Measurements from ENCODE around the gene H2AZ2.
"Not testable (repeated sequence)": the region's sequence is repeated elsewhere in the genome, so short reads cannot be mapped to it uniquely, and the experiment has no call there.

Gene H2AZ2

GRCh38 chr7:44881610-44882009, 33.7 kb upstream of the H2AZ2 start:
- Mint-ChIP-seq H3K9me3 (no peaks in the 10 kb centered on the region), H3K36me3 (peaks cover 62% of the 10 kb centered on the region), H3K27me3 (no peaks in the 10 kb centered on the region), H3K4me3 (peak overlapping the region; percentile 45), H3K4me1 (peaks cover 62% of the 10 kb centered on the region), H3K27ac (peak overlapping the region; percentile 64)
- CTCF ChIA-PET, result interaction anchor here (0.8 to 3.9 kb wide), 11 partner anchors 10 to 275 kb away, joined by 3 to 41 read pairs (median 4); partner anchors contain the start of gene OGDH
- no peak for DNase-seq

GRCh38 chr7:44881066-44881600, 33.2 kb upstream of the H2AZ2 start:
- H3K9me3 Mint-ChIP-seq, result no peaks in the 10 kb centered on the region
- no peaks in the 10 kb centered on the region for H3K27me3 Mint-ChIP-seq
- no peak overlapping the region for H3K27ac Mint-ChIP-seq
- peak overlapping the region; percentile 50 for H3K4me3 Mint-ChIP-seq
- CTCF ChIA-PET, result interaction anchor here (0.8 to 3.9 kb wide), 9 partner anchors 10 to 275 kb away, joined by 3 to 41 read pairs (median 6); partner anchors contain the start of gene OGDH
- peaks cover 59% of the 10 kb centered on the region for H3K4me1 Mint-ChIP-seq
- no peak for DNase-seq
- H3K36me3 Mint-ChIP-seq, result peaks cover 62% of the 10 kb centered on the region

GRCh38 chr7:44880317-44881018, 32.6 kb upstream of the H2AZ2 start:
- Mint-ChIP-seq H3K27me3 (no peaks in the 10 kb centered on the region), H3K4me3 (peak overlapping the region; percentile 50), H3K9me3 (no peaks in the 10 kb centered on the region), H3K4me1 (peaks cover 54% of the 10 kb centered on the region), H3K36me3 (peaks cover 57% of the 10 kb centered on the region), H3K27ac (peak overlapping the region; percentile 64)
- DNase-seq, result no peak
- CTCF ChIA-PET, result interaction anchor here (0.9 to 3.9 kb wide), 5 partner anchors 23 to 274 kb away, joined by 3 to 41 read pairs (median 4); partner anchors contain the start of gene OGDH

- CTCF ChIA-PET, result interaction anchor here (4.4 kb wide), 1 partner anchor 19 kb away, joined by 22 read pairs; no protein-coding TSS in a partner anchor
- Mint-ChIP-seq H3K36me3 (peaks cover 32% of the 10 kb centered on the region), H3K4me1 (peaks cover 21% of the 10 kb centered on the region)
Measured at GRCh38 chr7:44876393-44876792, 28.5 kb upstream of the H2AZ2 start.

GRCh38 chr7:44875241-44875640, 27.4 kb upstream of the H2AZ2 start:
- CTCF ChIA-PET, result interaction anchor here (4.4 kb wide), 1 partner anchor 18 kb away, joined by 22 read pairs; no protein-coding TSS in a partner anchor
- Mint-ChIP-seq H3K27ac (no peak overlapping the region), H3K9me3 (peaks cover 10% of the 10 kb centered on the region), H3K4me1 (peaks cover 10% of the 10 kb centered on the region), H3K27me3 (peaks cover 7% of the 10 kb centered on the region), H3K4me3 (no peak overlapping the region), H3K36me3 (peaks cover 25% of the 10 kb centered on the region)
- DNase-seq, result no peak

More at GRCh38 chr7:44876393-44876792, 28.5 kb upstream of the H2AZ2 start:
- Mint-ChIP-seq H3K27ac (no peak overlapping the region), H3K27me3 (peaks cover 7% of the 10 kb centered on the region), H3K4me3 (no peak overlapping the region), H3K9me3 (peaks cover 5% of the 10 kb centered on the region)
- DNase-seq, result no peak

GRCh38 chr7:44872787-44873186, 24.9 kb upstream of the H2AZ2 start:
- Mint-ChIP-seq H3K27me3 (peaks cover 7% of the 10 kb centered on the region), H3K27ac (no peak overlapping the region), H3K4me1 (no peaks in the 10 kb centered on the region), H3K9me3 (peaks cover 15% of the 10 kb centered on the region), H3K36me3 (peaks cover 11% of the 10 kb centered on the region), H3K4me3 (no peak overlapping the region)
- DNase-seq, result no peak
- CTCF ChIA-PET, result interaction anchor here (1.0 kb wide), 1 partner anchor 16 kb away, joined by 6 read pairs; no protein-coding TSS in a partner anchor

GRCh38 chr7:44871918-44872317, 24.0 kb upstream of the H2AZ2 start:
- peaks cover 15% of the 10 kb centered on the region for H3K9me3 Mint-ChIP-seq
- H3K36me3 Mint-ChIP-seq, H3K27ac Mint-ChIP-seq, H3K4me3 Mint-ChIP-seq, CTCF ChIA-PET, DNase-seq, H3K27me3 Mint-ChIP-seq, H3K4me1 Mint-ChIP-seq: not testable (repeated sequence)

GRCh38 chr7:44870780-44871179, 22.9 kb upstream of the H2AZ2 start:
- H3K4me1 Mint-ChIP-seq, CTCF ChIA-PET, H3K27ac Mint-ChIP-seq, H3K36me3 Mint-ChIP-seq, H3K4me3 Mint-ChIP-seq, DNase-seq: not testable (repeated sequence)
- Mint-ChIP-seq H3K9me3 (peaks cover 15% of the 10 kb centered on the region), H3K27me3 (peaks cover 11% of the 10 kb centered on the region)

- H3K4me1 Mint-ChIP-seq, CTCF ChIA-PET, H3K4me3 Mint-ChIP-seq, DNase-seq, H3K36me3 Mint-ChIP-seq, H3K27ac Mint-ChIP-seq: not testable (repeated sequence)
- H3K27me3 Mint-ChIP-seq, result peaks cover 13% of the 10 kb centered on the region
- H3K9me3 Mint-ChIP-seq, result peaks cover 15% of the 10 kb centered on the region
Measured at GRCh38 chr7:44870336-44870735, 22.4 kb upstream of the H2AZ2 start.

- H3K27ac Mint-ChIP-seq, result no peak overlapping the region
- peaks cover 2% of the 10 kb centered on the region for H3K36me3 Mint-ChIP-seq
- peaks cover 10% of the 10 kb centered on the region for H3K9me3 Mint-ChIP-seq
- peaks cover 2% of the 10 kb centered on the region for H3K4me1 Mint-ChIP-seq
- H3K27me3 Mint-ChIP-seq, result peaks cover 14% of the 10 kb centered on the region
- DNase-seq, result no peak
- H3K4me3 Mint-ChIP-seq, result no peak overlapping the region
- CTCF ChIA-PET, result interaction anchor here (0.8 to 1.5 kb wide), 4 partner anchors 9 to 17 kb away, joined by 3 to 4 read pairs (median 4); no protein-coding TSS in a partner anchor
Measured at GRCh38 chr7:44867073-44867995, 19.4 kb upstream of the H2AZ2 start.

- H3K9me3 Mint-ChIP-seq, H3K27ac Mint-ChIP-seq, DNase-seq, H3K4me1 Mint-ChIP-seq, CTCF ChIA-PET, H3K4me3 Mint-ChIP-seq, H3K36me3 Mint-ChIP-seq: not testable (repeated sequence)
- H3K27me3 Mint-ChIP-seq, result peaks cover 15% of the 10 kb centered on the region
Measured at GRCh38 chr7:44861949-44862348, 14.1 kb upstream of the H2AZ2 start.

GRCh38 chr7:44858161-44858560, 10.3 kb upstream of the H2AZ2 start:
- no peaks in the 10 kb centered on the region for H3K9me3 Mint-ChIP-seq
- H3K36me3 Mint-ChIP-seq, result no peaks in the 10 kb centered on the region
- H3K4me3 Mint-ChIP-seq, result no peak overlapping the region
- H3K27me3 Mint-ChIP-seq, result peaks cover 6% of the 10 kb centered on the region
- CTCF ChIA-PET, result interaction anchor here (1.3 to 7.1 kb wide), 9 partner anchors 9 to 278 kb away, joined by 3 to 120 read pairs (median 17); partner anchors contain the start of gene PURB
- DNase-seq, result no peak
- peaks cover 15% of the 10 kb centered on the region for H3K4me1 Mint-ChIP-seq
- H3K27ac Mint-ChIP-seq, result no peak overlapping the region

GRCh38 chr7:44854644-44855364, 6.9 kb upstream of the H2AZ2 start:
- CTCF ChIA-PET, result interaction anchor here (0.6 to 7.1 kb wide), 6 partner anchors 26 to 281 kb away, joined by 3 to 120 read pairs (median 5); no protein-coding TSS in a partner anchor
- H3K4me1 Mint-ChIP-seq, result peaks cover 19% of the 10 kb centered on the region

More at GRCh38 chr7:44854644-44855364, 6.9 kb upstream of the H2AZ2 start:
- Mint-ChIP-seq H3K27ac (no peak overlapping the region), H3K36me3 (no peaks in the 10 kb centered on the region), H3K27me3 (peaks cover 4% of the 10 kb centered on the region), H3K9me3 (no peaks in the 10 kb centered on the region), H3K4me3 (no peak overlapping the region)
- no peak for DNase-seq

Measured in activated naive CD4-positive, alpha-beta T cell treated with anti-CD3 and anti-CD28 coated beads, Interleukin-2, amount 10 ng/mL, durations not matched to agents 7 days and 5 days (primary cell).